Activated CD8-positive, alpha-beta memory T cell treated with anti-CD3 and anti-CD28 coated beads for 24 hours (primary cell): ENCODE measurements around the gene TCF3.

Source experiments
- DNase-seq: peaks from one replicate; pipeline ENCODE4 v3.0.0-alpha.2; 2020

Gene TCF3

GRCh38 chr19:1577929-1578618 lies 74.3 kb downstream of the TCF3 start:
- DNase-seq: no peak

DNA sequence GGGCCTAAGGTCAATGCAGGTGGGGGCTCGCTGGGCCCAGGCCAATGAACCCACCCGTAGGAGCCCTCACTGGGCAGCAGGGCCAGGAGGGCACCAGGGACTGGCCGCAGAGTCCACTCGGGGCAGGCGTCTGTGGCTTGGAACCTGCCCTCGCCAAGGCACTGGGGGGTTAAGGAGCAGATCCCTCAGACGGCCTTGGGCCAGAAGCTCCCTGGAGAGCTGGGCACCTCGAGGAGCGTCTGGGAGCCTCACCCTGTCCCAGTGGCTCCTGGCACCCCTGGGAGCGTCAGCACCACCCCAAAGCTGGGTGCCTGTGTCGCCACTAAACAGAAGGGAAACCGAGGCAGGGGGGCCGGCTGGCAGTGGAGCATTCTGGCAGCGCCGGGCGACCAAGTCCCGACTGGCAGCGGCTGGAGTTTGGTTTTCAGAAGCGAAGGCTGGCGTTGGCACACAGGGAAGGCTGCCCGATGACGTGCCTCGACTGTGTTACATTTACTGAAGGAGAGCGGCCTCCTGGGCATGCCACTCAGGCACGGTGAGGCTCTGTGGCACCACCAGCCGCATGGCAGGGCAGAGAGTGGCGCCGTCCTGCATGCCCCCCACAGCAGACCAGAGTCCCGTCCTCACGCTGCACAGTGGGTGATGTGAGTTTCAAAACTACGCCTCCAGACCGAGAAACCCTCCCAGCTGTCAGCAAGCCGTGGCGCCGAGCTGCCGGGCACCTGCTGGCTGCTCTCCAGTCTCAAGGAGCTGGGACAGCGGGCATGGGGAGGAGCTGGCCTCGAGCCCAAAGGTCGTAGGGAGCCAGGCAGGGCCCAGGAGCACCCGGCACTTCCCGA lies 75.1 kb downstream of the TCF3 start:
- no peak for DNase-seq

- no peak for DNase-seq
Observed at GRCh38 chr19:1576242-1577089, 75.9 kb downstream of the TCF3 start.

- no peak for DNase-seq
Observed at GRCh38 chr19:1575323-1576241, 76.8 kb downstream of the TCF3 start.

- DNase-seq: no peak
Observed at GRCh38 chr19:1574354-1575136, 77.9 kb downstream of the TCF3 start.

GRCh38 chr19:1572795-1573194 lies 79.6 kb downstream of the TCF3 start:
- DNase-seq: no peak

GRCh38 chr19:1571358-1571757 lies 81.1 kb downstream of the TCF3 start:
- DNase-seq: no peak

- DNase-seq: no peak
Observed at GRCh38 chr19:1570836-1571235, 81.6 kb downstream of the TCF3 start.

GRCh38 chr19:1569997-1570396 lies 82.4 kb downstream of the TCF3 start:
- no peak for DNase-seq

- peak; percentile 88 for DNase-seq
Observed at GRCh38 chr19:1568320-1569019, 83.9 kb downstream of the TCF3 start, which contains the start of gene MEX3D. Gene MEX3D, minus strand, starts transcription at chr19:1568325. Its CDS starts 267 bp downstream, at chr19:1568058.

DNA sequence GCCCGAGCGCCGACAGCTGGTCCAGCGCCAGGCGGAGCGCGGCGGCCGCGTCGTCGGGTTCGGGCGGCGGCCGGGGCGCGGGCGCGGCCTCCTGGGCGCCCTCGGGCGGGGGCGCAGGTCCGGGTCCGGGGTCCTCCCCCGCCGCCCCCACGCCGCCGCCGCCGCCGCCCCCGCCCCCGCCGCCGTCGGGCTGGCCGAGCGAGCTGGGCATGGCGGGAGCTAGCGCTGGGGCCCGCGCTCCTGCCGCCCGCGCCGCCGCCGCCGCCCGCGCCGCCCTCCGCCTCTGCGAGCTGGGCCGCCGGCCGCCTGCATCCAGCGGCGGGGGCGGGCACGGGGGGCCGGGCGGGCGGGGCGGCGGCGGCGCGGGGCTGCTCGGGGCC lies 84.6 kb downstream of the TCF3 start:
- DNase-seq: no peak

DNA sequence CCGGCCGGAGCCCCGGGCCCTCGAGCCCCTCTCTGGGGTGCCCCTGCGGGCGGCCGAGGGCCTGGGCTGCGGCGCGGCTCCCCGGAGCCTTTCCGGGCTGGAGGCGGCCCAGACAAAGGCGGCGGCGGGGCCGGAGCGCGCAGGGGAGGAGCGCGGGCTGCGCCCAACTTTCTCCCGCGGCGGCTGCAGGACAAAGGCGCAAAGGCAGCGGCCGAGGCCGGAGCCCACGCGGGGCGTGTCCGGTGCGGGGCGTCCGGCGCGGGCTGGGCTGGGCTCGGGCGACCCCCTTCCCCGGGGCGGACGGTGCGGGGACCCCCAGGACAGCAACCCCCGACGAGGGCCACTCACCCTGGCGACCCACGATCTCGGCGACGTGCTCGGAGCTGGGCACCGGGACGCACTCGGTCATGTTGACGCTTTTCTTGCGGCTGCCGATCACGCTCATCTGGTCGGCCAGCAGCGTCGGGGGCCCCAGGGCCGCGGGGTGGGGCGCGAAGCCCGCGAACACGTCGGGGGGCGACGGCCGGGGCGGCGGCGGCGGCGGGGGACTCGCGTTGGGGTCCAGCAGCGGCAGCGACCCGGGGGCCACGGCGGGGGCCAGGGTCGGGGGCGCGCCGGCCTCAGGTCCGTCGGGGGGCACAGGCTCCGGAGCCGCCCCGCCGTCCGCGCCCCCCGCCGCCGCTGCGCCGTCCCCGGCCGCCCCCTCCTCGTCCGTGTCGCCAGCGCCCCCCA lies 85.1 kb downstream of the TCF3 start:
- DNase-seq: no peak

GRCh38 chr19:1566392-1567115 lies 85.9 kb downstream of the TCF3 start:
- DNase-seq: no peak

GRCh38 chr19:1563251-1563650 lies 89.2 kb downstream of the TCF3 start:
- DNase-seq: no peak

- DNase-seq: no peak
Observed at GRCh38 chr19:1561236-1561842, 91.1 kb downstream of the TCF3 start.

- DNase-seq: no peak
Observed at GRCh38 chr19:1560286-1560882, 92.0 kb downstream of the TCF3 start.
